Dendritic cell treated with granulocyte-macrophage colony-stimulating factor and Interleukin-4, amounts not matched to agents 40 ng/mL and 50 ng/mL, for 4 days (primary cell): ENCODE results near the gene RABEPK.
"Not testable (repeated sequence)": the region's sequence is repeated elsewhere in the genome, so short reads cannot be mapped to it uniquely, and the experiment has no call there.

Source experiments
- H3K27ac Mint-ChIP-seq: one replicate; pipeline ENCODE4 v1.8.0; 2022; ENCODE audit warnings: mild to moderate bottlenecking, mixed read lengths
- H3K27me3 Mint-ChIP-seq: one replicate; pipeline ENCODE4 v1.8.0; 2022; ENCODE audit warnings: mild to moderate bottlenecking, mixed read lengths
- H3K36me3 Mint-ChIP-seq: one replicate; pipeline ENCODE4 v1.8.0; 2022; ENCODE audit warnings: low read depth, mixed read lengths
- H3K4me1 Mint-ChIP-seq: one replicate; pipeline ENCODE4 v1.8.0; 2022; ENCODE audit warnings: low read depth, mixed read lengths
- H3K4me3 Mint-ChIP-seq: one replicate; pipeline ENCODE4 v1.8.0; 2022; ENCODE audit warnings: mild to moderate bottlenecking, moderate library complexity, mixed read lengths
- H3K9me3 Mint-ChIP-seq: one replicate; pipeline ENCODE4 v1.8.0; 2022; ENCODE audit warnings: mixed read lengths
- intact Hi-C: fragments of 100-400 bp; cut with micrococcal nuclease; formaldehyde crosslinking; loops from one replicate; pipeline ENCODE4 v1.15.0; 2022

The RABEPK gene

DNA sequence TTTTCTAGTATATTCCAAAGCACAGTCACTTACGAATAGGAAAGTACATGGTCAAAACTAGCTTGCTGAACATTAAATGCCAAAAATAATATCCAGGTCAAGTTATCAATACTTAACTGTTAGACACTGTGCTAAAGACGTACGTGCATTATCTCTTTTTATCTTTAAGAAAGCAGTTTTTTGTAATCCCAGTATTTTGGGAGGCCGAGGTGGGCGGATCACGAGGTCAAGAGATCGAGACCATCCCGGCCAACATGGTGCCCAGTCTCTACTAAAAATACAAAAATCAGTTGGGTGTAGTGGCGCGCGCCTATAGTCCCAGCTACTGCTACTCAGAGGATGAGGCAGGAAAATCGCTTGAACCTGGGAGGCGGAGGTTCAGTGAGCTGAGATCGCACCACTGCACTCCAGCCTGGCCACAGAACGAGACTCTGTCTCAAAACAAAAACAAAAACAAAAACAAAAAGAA, 43.5 kb downstream of the RABEPK start:
- H3K9me3 Mint-ChIP-seq, result no peaks in the 10 kb centered on the region
- no peak overlapping the region for H3K27ac Mint-ChIP-seq
- H3K4me1 Mint-ChIP-seq, result peaks cover 5% of the 10 kb centered on the region
- no peak overlapping the region for H3K4me3 Mint-ChIP-seq
- peaks cover 34% of the 10 kb centered on the region for H3K36me3 Mint-ChIP-seq
- intact Hi-C loops, result no loop called here
- no peaks in the 10 kb centered on the region for H3K27me3 Mint-ChIP-seq

- Mint-ChIP-seq H3K36me3 (peaks cover 9% of the 10 kb centered on the region), H3K4me3 (no peak overlapping the region), H3K4me1 (no peaks in the 10 kb centered on the region), H3K27ac (no peak overlapping the region), H3K9me3 (no peaks in the 10 kb centered on the region), H3K27me3 (no peaks in the 10 kb centered on the region)
- intact Hi-C loops, result no loop called here
These were observed 45.9 kb downstream of the RABEPK start for GRCh38 chr9:125246261-125246667.

DNA sequence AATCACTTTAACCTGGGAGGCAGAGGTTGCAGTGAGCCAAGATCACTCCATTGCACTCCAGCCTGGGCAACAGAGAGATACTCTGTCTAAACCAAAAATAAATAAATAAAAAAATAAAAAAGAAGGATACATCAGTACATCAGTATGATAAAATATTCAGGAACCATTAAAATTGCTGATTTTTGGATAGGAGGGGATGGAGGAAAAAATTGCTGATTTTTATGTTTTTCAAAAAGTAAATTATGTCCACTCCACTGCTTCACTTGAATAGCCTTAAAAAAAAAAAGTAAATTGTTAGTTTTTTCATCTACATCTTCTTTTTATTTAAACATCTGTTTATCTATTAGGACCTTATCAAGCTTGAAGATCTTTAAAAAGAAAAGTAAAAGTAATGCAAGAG, 53.9 kb downstream of the RABEPK start:
- Mint-ChIP-seq H3K36me3 (no peaks in the 10 kb centered on the region), H3K27ac (no peak overlapping the region), H3K4me3 (no peak overlapping the region), H3K9me3 (no peaks in the 10 kb centered on the region), H3K4me1 (peaks cover 24% of the 10 kb centered on the region), H3K27me3 (no peaks in the 10 kb centered on the region)
- intact Hi-C loops, result no loop called here

- Mint-ChIP-seq H3K4me1 (peaks cover 41% of the 10 kb centered on the region), H3K27me3 (no peaks in the 10 kb centered on the region), H3K36me3 (no peaks in the 10 kb centered on the region), H3K4me3 (no peak overlapping the region), H3K27ac (no peak overlapping the region), H3K9me3 (no peaks in the 10 kb centered on the region)
- intact Hi-C loops, result no loop called here
These were observed 55.5 kb downstream of the RABEPK start for GRCh38 chr9:125255781-125256391.

- H3K4me1 Mint-ChIP-seq, result peaks cover 59% of the 10 kb centered on the region
- H3K9me3 Mint-ChIP-seq, result no peaks in the 10 kb centered on the region
- peak overlapping the region; percentile 93 for H3K27ac Mint-ChIP-seq
- H3K36me3 Mint-ChIP-seq, result peaks cover 8% of the 10 kb centered on the region
- H3K4me3 Mint-ChIP-seq, result no peak overlapping the region
- no peaks in the 10 kb centered on the region for H3K27me3 Mint-ChIP-seq
- intact Hi-C loops, result no loop called here
These were observed 57.9 kb downstream of the RABEPK start for GRCh38 chr9:125258160-125258785.

- peak overlapping the region; percentile 32 for H3K4me3 Mint-ChIP-seq
- H3K4me1 Mint-ChIP-seq, result peaks cover 66% of the 10 kb centered on the region
- intact Hi-C loops, result no loop called here
- peaks cover 15% of the 10 kb centered on the region for H3K36me3 Mint-ChIP-seq
- H3K9me3 Mint-ChIP-seq, result no peaks in the 10 kb centered on the region
- no peaks in the 10 kb centered on the region for H3K27me3 Mint-ChIP-seq
- peak overlapping the region; percentile 93 for H3K27ac Mint-ChIP-seq
These were observed 58.6 kb downstream of the RABEPK start for GRCh38 chr9:125258832-125259534.

GRCh38 chr9:125260561-125260960, 60.2 kb downstream of the RABEPK start:
- intact Hi-C loops, result loop anchor here (2.0 kb wide), 1 partner anchor 60 kb away; the partner anchor contains the start of gene RABEPK
- Mint-ChIP-seq H3K9me3 (no peaks in the 10 kb centered on the region), H3K4me3 (peak overlapping the region; percentile 100), H3K36me3 (peaks cover 30% of the 10 kb centered on the region), H3K27me3 (no peaks in the 10 kb centered on the region), H3K4me1 (peaks cover 77% of the 10 kb centered on the region), H3K27ac (peak overlapping the region; percentile 93)

- H3K36me3 Mint-ChIP-seq, result peaks cover 42% of the 10 kb centered on the region
- H3K4me3 Mint-ChIP-seq, result peak within 1 kb of the TSS; percentile 100
- peaks cover 76% of the 10 kb centered on the region for H3K4me1 Mint-ChIP-seq
These were observed 61.4 kb downstream of the RABEPK start, which contains the start of gene GAPVD1 for GRCh38 chr9:125261501-125262293. Gene GAPVD1 (plus strand): TSS chr9:125261826. CDS start chr9:125298922, 37,096 bp downstream.

DNA sequence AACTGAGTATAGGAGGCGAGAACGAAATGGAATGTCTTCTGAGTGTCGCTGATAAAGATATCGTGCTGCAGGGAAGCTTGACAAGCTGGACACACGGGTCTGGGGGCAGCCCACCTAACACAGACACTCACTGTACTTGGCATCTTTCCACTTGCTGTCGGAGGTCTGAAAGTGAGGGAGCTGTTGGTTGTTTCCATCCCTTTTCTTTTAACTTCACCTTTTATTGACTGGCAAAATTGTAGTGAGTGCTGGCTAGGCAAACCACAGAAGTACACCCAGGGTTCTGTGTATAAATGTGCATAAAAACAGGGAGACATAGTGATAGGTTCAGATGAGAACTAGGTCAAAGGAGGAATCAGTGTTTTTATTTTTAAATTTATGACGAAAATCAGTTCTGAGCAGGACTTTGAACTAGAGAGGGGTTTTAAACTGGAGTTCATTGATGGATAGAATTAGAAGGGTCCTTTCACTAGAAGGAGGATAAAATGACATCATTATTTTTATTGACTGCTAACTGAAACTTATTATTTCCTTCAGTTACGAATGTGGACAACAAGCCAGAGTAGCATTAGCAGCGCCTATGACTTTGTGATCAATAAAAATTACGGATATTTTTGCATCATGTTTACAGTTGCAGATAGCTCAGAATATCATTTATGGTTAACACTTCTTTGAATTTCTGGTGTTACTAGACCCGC, 62.1 kb downstream of the RABEPK start:
- Mint-ChIP-seq H3K9me3 (no peaks in the 10 kb centered on the region), H3K4me1 (peaks cover 69% of the 10 kb centered on the region), H3K27me3 (no peaks in the 10 kb centered on the region), H3K4me3 (peak overlapping the region; percentile 100), H3K36me3 (peaks cover 49% of the 10 kb centered on the region), H3K27ac (peak overlapping the region; percentile 93)
- intact Hi-C loops, result no loop called here

More at GRCh38 chr9:125261501-125262293, 61.4 kb downstream of the RABEPK start, which contains the start of gene GAPVD1:
- intact Hi-C loops, result loop anchor here (1.0 to 2.0 kb wide), 2 partner anchors 20 to 61 kb away; partner anchors contain the start of genes HSPA5 and RABEPK
- Mint-ChIP-seq H3K9me3 (no peaks in the 10 kb centered on the region), H3K27ac (peak within 1 kb of the TSS; percentile 93), H3K27me3 (no peaks in the 10 kb centered on the region)

- H3K9me3 Mint-ChIP-seq, H3K27me3 Mint-ChIP-seq, intact Hi-C loops, H3K27ac Mint-ChIP-seq, H3K4me3 Mint-ChIP-seq: not testable (repeated sequence)
- H3K36me3 Mint-ChIP-seq, result peaks cover 62% of the 10 kb centered on the region
- peaks cover 61% of the 10 kb centered on the region for H3K4me1 Mint-ChIP-seq
These were observed 63.7 kb downstream of the RABEPK start for GRCh38 chr9:125264068-125264467.

DNA sequence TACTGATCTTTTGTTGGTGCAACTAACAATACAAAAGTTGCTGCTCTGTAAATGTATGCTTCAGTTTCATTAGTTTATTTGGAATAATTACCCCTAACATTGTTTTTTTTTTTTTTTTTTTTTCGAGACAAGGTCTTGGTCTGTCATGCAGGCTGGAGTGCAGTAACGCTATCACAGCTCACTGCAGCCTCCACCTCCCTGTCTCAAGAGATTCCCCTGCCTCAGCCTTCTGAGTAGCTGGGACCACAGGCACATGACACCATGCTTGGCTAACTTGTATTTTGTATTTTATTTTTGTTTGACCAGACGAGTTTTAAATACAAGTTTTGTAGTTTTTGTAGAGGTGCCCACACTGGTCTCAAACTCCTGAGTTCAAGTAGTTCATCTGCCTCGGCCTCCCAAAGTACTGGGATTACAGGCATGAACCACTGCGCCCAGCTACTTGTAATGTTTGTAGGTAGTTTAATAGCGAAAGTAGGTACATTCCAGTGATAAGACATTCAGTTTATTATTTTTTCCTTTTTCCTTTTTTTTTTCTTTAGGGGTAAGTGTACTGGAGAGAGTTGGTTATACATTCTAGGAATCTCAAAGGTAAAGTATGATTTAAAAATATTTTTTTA, 68.2 kb downstream of the RABEPK start:
- intact Hi-C loops, result no loop called here
- Mint-ChIP-seq H3K27ac (no peak overlapping the region), H3K9me3 (no peaks in the 10 kb centered on the region), H3K27me3 (no peaks in the 10 kb centered on the region), H3K4me1 (peaks cover 47% of the 10 kb centered on the region), H3K36me3 (peaks cover 79% of the 10 kb centered on the region), H3K4me3 (no peak overlapping the region)

- Mint-ChIP-seq H3K27ac (no peak overlapping the region), H3K4me3 (no peak overlapping the region), H3K36me3 (peaks cover 74% of the 10 kb centered on the region), H3K4me1 (peaks cover 45% of the 10 kb centered on the region), H3K27me3 (no peaks in the 10 kb centered on the region), H3K9me3 (no peaks in the 10 kb centered on the region)
- intact Hi-C loops, result no loop called here
These were observed 68.7 kb downstream of the RABEPK start for GRCh38 chr9:125269014-125269397.

DNA sequence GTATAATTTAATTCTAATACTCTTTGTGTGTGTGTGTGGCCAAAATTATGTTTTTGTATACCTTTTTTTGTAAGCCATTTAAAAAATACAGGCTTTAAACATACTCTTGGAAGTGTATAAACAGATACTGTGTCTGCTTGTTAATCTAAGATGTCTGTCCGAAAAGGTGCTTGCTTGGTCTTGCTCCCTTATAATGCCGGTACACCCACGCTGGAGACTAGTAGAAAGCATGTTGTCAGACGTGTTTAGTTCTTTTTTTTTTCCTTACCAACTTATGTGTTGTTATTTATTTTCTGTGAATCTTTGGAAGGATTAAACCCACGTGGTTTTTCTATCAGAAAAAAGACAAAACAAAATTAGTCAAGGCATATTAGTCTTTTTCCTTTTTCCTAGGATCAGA, 70.7 kb downstream of the RABEPK start:
- Mint-ChIP-seq H3K4me3 (no peak overlapping the region), H3K9me3 (no peaks in the 10 kb centered on the region), H3K4me1 (peaks cover 34% of the 10 kb centered on the region), H3K27ac (peak overlapping the region; percentile 72), H3K27me3 (no peaks in the 10 kb centered on the region), H3K36me3 (peaks cover 54% of the 10 kb centered on the region)
- intact Hi-C loops, result loop anchor here (2.0 kb wide), 1 partner anchor 70 kb away; the partner anchor contains the start of gene RABEPK
